BJ (cell line): ENCODE data around the gene MORN3. TPM values are rescaled to one million over a fixed set of nuclear protein-coding genes. Genes with fewer than 3 reads are reported as not detected.
"Not testable (repeated sequence)": the region's sequence is repeated elsewhere in the genome, so short reads cannot be mapped to it uniquely, and the experiment has no call there.

Experiments used
- CTCF ChIA-PET: fragments of 350-600 bp; formaldehyde crosslinking; extraction: SDS; loops from one replicate; lab custom pipeline; 2021; ENCODE audit warnings: antibody characterized with exemption, inconsistent platforms; lab: Yijun Ruan, JAX
- POLR2A ChIA-PET: fragments of 300-600 bp; sonication (Branson Sonifier 250); formaldehyde crosslinking; extraction: SDS; loops from one replicate; lab custom pipeline; 2021; ENCODE audit warnings: antibody characterized with exemption; lab: Charles Lee
- DNase-seq: peaks from one replicate; pipeline ENCODE4 v3.0.0-alpha.2; 2011; ENCODE audit warnings: low read depth
- H3K27me3 ChIP-seq: 2 replicates; pipeline ENCODE4 v1.6.0; 2011; ENCODE audit warnings: low read length; ENCODE audit not compliant: control insufficient read depth, insufficient read depth
- H3K36me3 ChIP-seq: 2 replicates; pipeline ENCODE4 v1.5.1; 2011; ENCODE audit warnings: low read length; ENCODE audit not compliant: control insufficient read depth, insufficient read depth
- H3K4me3 ChIP-seq: 2 replicates; pipeline ENCODE4 v1.5.1; 2011; ENCODE audit warnings: low read depth, mild to moderate bottlenecking, control low read depth, low read length
- CTCF ChIP-seq: IDR thresholded peaks from 2 replicates; pipeline ENCODE4 v1.5.1; 2011; ENCODE audit warnings: low read depth, mild to moderate bottlenecking, control low read depth, inconsistent platforms, low read length, moderate library complexity; ENCODE audit not compliant: insufficient read depth
- polyA plus RNA-seq: library from polyadenylated mRNA; depleted of rRNA; stranded (reverse); fragments of >200 nt; gene quantifications from 2 replicates; pipeline ENCODE4 v1.2.3, GENCODE V29; 2011

MORN3 gene
- polyA plus RNA-seq, 1 experiment: 0.28 TPM

GRCh38 chr12:121676190-121676589 is 6.7 kb upstream of the MORN3 start:
- DNase-seq: no peak
- CTCF ChIA-PET: no interaction called here
- Histone ChIP-seq H3K27me3 (no peaks in the 10 kb centered on the region), H3K36me3 (no peaks in the 10 kb centered on the region), H3K4me3 (no peak overlapping the region)
- no peak for TF ChIP-seq CTCF
- POLR2A ChIA-PET: no interaction called here

GRCh38 chr12:121673013-121673511 is 3.6 kb upstream of the MORN3 start:
- Histone ChIP-seq H3K27me3 (no peaks in the 10 kb centered on the region), H3K36me3 (no peaks in the 10 kb centered on the region), H3K4me3 (no peak overlapping the region; the same call in 1 of the 2 replicates)
- DNase-seq: no peak
- ChIA-PET CTCF (interaction anchor here (1.0 kb wide), 2 partner anchors 120 to 122 kb away, joined by 3 to 4 read pairs; no protein-coding TSS in a partner anchor), POLR2A (no interaction called here)
- TF ChIP-seq CTCF: no peak

- H3K36me3 ChIP-seq: no peaks in the 10 kb centered on the region
- H3K27me3 ChIP-seq: no peaks in the 10 kb centered on the region
- no peak for DNase-seq
- peak; percentile 70 for TF ChIP-seq CTCF
- ChIA-PET POLR2A (no interaction called here), CTCF (interaction anchor here (0.6 to 7.1 kb wide), 27 partner anchors 10 to 232 kb away, joined by 3 to 89 read pairs (median 4); no protein-coding TSS in a partner anchor)
- H3K4me3 ChIP-seq: no peak overlapping the region
Measured at GRCh38 chr12:121668750-121669520, 519 bp downstream of the MORN3 start.

GRCh38 chr12:121666829-121667228 is 2.6 kb downstream of the MORN3 start:
- POLR2A ChIA-PET, H3K4me3 ChIP-seq: not testable (repeated sequence)
- CTCF ChIA-PET: interaction anchor here (0.7 to 7.1 kb wide), 4 partner anchors 10 to 168 kb away, joined by 3 to 89 read pairs (median 12); no protein-coding TSS in a partner anchor

GRCh38 chr12:121663610-121663929 is 5.9 kb downstream of the MORN3 start:
- DNase-seq: no peak
- Histone ChIP-seq H3K4me3 (no peak overlapping the region), H3K36me3 (no peaks in the 10 kb centered on the region), H3K27me3 (no peaks in the 10 kb centered on the region)
- TF ChIP-seq CTCF: no peak
- POLR2A ChIA-PET: no interaction called here
- CTCF ChIA-PET: no interaction called here

More at GRCh38 chr12:121666829-121667228, 2.6 kb downstream of the MORN3 start:
- H3K27me3 ChIP-seq, H3K36me3 ChIP-seq, DNase-seq: not testable (repeated sequence)

GRCh38 chr12:121661353-121662105 is 7.9 kb downstream of the MORN3 start:
- POLR2A ChIA-PET, H3K4me3 ChIP-seq, H3K36me3 ChIP-seq, H3K27me3 ChIP-seq, DNase-seq: not testable (repeated sequence)
- CTCF ChIA-PET: interaction anchor here (0.7 to 1.3 kb wide), 2 partner anchors 20 to 35 kb away, joined by 3 to 4 read pairs; partner anchors contain the start of gene ORAI1
